OCI-LY3 (cell line): ENCODE measurements around the gene C1orf87.
A peak's percentile ranks its signal among the peaks of the same experiment; 100 is the strongest.

Experiments used
- H2AFZ ChIP-seq: fragments of 200-600, 300-600 bp; shearing (Covaris generic); 2 replicates; pipeline ENCODE4 v1.6.0; 2014; ENCODE audit warnings: antibody characterized with exemption, low read depth, low read length
- H3K27ac ChIP-seq: fragments of 200-600, 300-600 bp; sonication (generic); 2 replicates; pipeline ENCODE4 v1.5.1; 2014; ENCODE audit warnings: mild to moderate bottlenecking, low read length, moderate library complexity, mixed read lengths
- H3K27me3 ChIP-seq: fragments of 200-600, 300-600 bp; sonication (generic); 2 replicates; pipeline ENCODE4 v1.6.1; 2014; ENCODE audit warnings: low read depth, low read length, mixed read lengths
- H3K36me3 ChIP-seq: fragments of 200-600, 300-600 bp; sonication (generic); replicated peaks from 2 replicates; pipeline ENCODE3; 2014; ENCODE audit warnings: low read depth, low read length, mixed read lengths
- H3K4me1 ChIP-seq: fragments of 300-600, 200-600 bp; sonication (generic); 2 replicates; pipeline ENCODE4 v1.6.1; 2014; ENCODE audit warnings: low read length, mixed read lengths
- H3K4me2 ChIP-seq: fragments of 200-600, 300-600 bp; sonication (generic); 2 replicates; pipeline ENCODE4 v1.6.1; 2014; ENCODE audit warnings: low read length, mixed read lengths
- H3K4me3 ChIP-seq: fragments of 300-600, 200-600 bp; sonication (generic); 2 replicates; pipeline ENCODE4 v1.5.1; 2014; ENCODE audit warnings: antibody characterized with exemption, mild to moderate bottlenecking, low read length, moderate library complexity
- H3K79me2 ChIP-seq: fragments of 300-600, 200-600 bp; shearing (Covaris generic); 2 replicates; pipeline ENCODE4 v1.6.1; 2014; ENCODE audit warnings: mild to moderate bottlenecking, low read length, mixed read lengths
- H3K9ac ChIP-seq: fragments of 300-600, 200-600 bp; shearing (Covaris generic); 2 replicates; pipeline ENCODE4 v1.6.0; 2014; ENCODE audit warnings: mild to moderate bottlenecking, low read length, moderate library complexity
- H3K9me3 ChIP-seq: fragments of 200-600, 300-600 bp; shearing (Covaris generic); 2 replicates; pipeline ENCODE4 v1.6.1; 2014; ENCODE audit warnings: low read length, mixed read lengths; ENCODE audit not compliant: insufficient read depth
- H4K20me1 ChIP-seq: fragments of 200-600, 300-600 bp; sonication (generic); 2 replicates; pipeline ENCODE4 v1.6.1; 2016; ENCODE audit warnings: low read length, mixed read lengths; ENCODE audit not compliant: insufficient read depth
- CTCF ChIP-seq: fragments of 200-600, 300-600 bp; sonication (generic); IDR thresholded peaks from 2 replicates; pipeline ENCODE4 v1.5.1; 2014; ENCODE audit warnings: antibody characterized with exemption, low read length, low read depth
- EZH2phosphoT487 ChIP-seq: fragments of 200-600 bp; shearing (Covaris generic); IDR thresholded peaks from 2 replicates; pipeline ENCODE4 v1.6.1; 2018; ENCODE audit warnings: antibody characterized with exemption, mixed run types, low read depth

Gene C1orf87

GRCh38 chr1:59952065-59952464, 121.5 kb downstream of the C1orf87 start:
- Histone ChIP-seq H3K36me3 (no peaks in the 10 kb centered on the region), H3K27ac (no peak overlapping the region), H3K4me1 (peaks cover 5% of the 10 kb centered on the region; the same call in 1 of the 2 replicates), H3K4me3 (no peak overlapping the region), H4K20me1 (no peaks in the 10 kb centered on the region), H3K9me3 (no peaks in the 10 kb centered on the region), H2AFZ (no peak overlapping the region), H3K4me2 (no peak overlapping the region), H3K27me3 (no peaks in the 10 kb centered on the region), H3K79me2 (no peaks in the 10 kb centered on the region), H3K9ac (no peak overlapping the region)
- no peak for TF ChIP-seq EZH2phosphoT487
- no peak for TF ChIP-seq CTCF

GRCh38 chr1:59949648-59950047, 123.9 kb downstream of the C1orf87 start:
- Histone ChIP-seq H3K4me3 (no peak overlapping the region), H3K27ac (no peak overlapping the region), H4K20me1 (no peaks in the 10 kb centered on the region), H3K79me2 (no peaks in the 10 kb centered on the region), H3K4me2 (no peak overlapping the region), H2AFZ (no peak overlapping the region), H3K4me1 (peaks cover 5% of the 10 kb centered on the region; the same call in 1 of the 2 replicates), H3K9ac (no peak overlapping the region), H3K36me3 (no peaks in the 10 kb centered on the region), H3K9me3 (no peaks in the 10 kb centered on the region), H3K27me3 (no peaks in the 10 kb centered on the region)
- no peak for TF ChIP-seq EZH2phosphoT487
- TF ChIP-seq CTCF = no peak

GRCh38 chr1:59948990-59949389, 124.6 kb downstream of the C1orf87 start:
- Histone ChIP-seq H3K4me3 (no peak overlapping the region), H4K20me1 (no peaks in the 10 kb centered on the region), H3K36me3 (no peaks in the 10 kb centered on the region), H3K9ac (no peak overlapping the region), H3K27me3 (no peaks in the 10 kb centered on the region), H2AFZ (no peak overlapping the region), H3K4me1 (peaks cover 5% of the 10 kb centered on the region; the same call in 1 of the 2 replicates), H3K27ac (no peak overlapping the region), H3K79me2 (no peaks in the 10 kb centered on the region), H3K4me2 (no peak overlapping the region), H3K9me3 (no peaks in the 10 kb centered on the region)
- no peak for TF ChIP-seq CTCF
- TF ChIP-seq EZH2phosphoT487 = no peak

- peaks cover 5% of the 10 kb centered on the region; the same call in 1 of the 2 replicates for H3K4me1 ChIP-seq
- H3K4me2 ChIP-seq = no peak overlapping the region
- H3K4me3 ChIP-seq = no peak overlapping the region
- no peaks in the 10 kb centered on the region for H4K20me1 ChIP-seq
- no peak overlapping the region for H3K27ac ChIP-seq
- H2AFZ ChIP-seq = no peak overlapping the region
- TF ChIP-seq CTCF (peak; percentile 68), EZH2phosphoT487 (no peak)
- no peaks in the 10 kb centered on the region for H3K36me3 ChIP-seq
- H3K79me2 ChIP-seq = no peaks in the 10 kb centered on the region
- no peaks in the 10 kb centered on the region for H3K27me3 ChIP-seq
- no peak overlapping the region for H3K9ac ChIP-seq
- H3K9me3 ChIP-seq = no peaks in the 10 kb centered on the region
Observed at GRCh38 chr1:59947047-59947938, 126.3 kb downstream of the C1orf87 start.
